Measurements from ENCODE around the gene GALNT11.
"Not testable (repeated sequence)": the region's sequence is repeated elsewhere in the genome, so short reads cannot be mapped to it uniquely, and the experiment has no call there.

GALNT11 gene

DNA sequence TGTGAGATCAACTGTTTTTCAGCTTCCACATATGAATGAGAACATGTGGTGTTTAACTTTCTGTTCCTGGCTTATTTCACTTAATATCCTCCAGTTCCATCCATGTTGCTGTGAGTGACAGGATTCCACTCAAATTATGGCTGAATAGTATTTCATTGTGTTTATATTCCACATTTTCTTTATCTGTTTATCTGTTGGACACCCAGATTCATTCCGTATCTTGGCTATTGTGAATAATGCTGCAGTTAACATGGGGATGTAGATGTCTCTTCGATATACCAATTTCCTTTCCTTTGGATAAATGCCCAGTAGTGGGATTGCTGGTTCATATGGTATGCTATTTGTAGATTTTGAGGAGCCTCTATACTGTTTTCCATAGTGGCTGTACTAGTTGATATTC, 47.9 kb downstream of the GALNT11 start:
- no peak for TF ChIP-seq CTCF (IDR thresholded peaks at IDR 0.05)
- no peak overlapping the region for H3K27ac ChIP-seq

- H3K27ac ChIP-seq, result no peak overlapping the region
- TF ChIP-seq CTCF (IDR thresholded peaks at IDR 0.05) (no peak), ZFX (IDR thresholded peaks at IDR 0.05; ENCODE audit: borderline replicate concordance) (no peak)
These were observed 49.2 kb downstream of the GALNT11 start for GRCh38 chr7:152074673-152075072.

DNA sequence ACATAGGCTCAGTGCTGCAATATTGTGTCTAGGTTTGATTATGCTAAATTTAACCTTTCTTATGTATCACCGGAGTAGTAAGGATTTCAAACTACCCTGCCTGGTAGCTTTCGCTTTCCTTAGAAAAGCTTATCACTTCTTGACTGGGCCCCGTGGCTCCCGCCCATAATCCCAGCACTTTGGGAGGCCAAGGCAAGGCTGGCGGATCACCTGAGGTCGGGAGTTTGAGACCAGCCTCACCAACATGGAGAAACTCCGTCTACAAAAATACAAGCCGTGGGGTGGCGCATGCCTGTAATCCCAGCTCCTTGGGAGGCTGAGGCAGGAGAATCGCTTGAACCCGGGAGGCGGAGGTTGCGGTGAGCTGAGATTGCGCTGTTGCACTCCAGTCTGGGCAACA, 49.9 kb downstream of the GALNT11 start:
- not testable (repeated sequence) for H3K27ac ChIP-seq

- H3K27ac ChIP-seq, result peak overlapping the region; percentile 79
- TF ChIP-seq ZFX (IDR thresholded peaks at IDR 0.05; ENCODE audit: borderline replicate concordance) (no peak), CTCF (IDR thresholded peaks at IDR 0.05) (peak; percentile 94)
These were observed 50.9 kb downstream of the GALNT11 start for GRCh38 chr7:152076324-152076821.

DNA sequence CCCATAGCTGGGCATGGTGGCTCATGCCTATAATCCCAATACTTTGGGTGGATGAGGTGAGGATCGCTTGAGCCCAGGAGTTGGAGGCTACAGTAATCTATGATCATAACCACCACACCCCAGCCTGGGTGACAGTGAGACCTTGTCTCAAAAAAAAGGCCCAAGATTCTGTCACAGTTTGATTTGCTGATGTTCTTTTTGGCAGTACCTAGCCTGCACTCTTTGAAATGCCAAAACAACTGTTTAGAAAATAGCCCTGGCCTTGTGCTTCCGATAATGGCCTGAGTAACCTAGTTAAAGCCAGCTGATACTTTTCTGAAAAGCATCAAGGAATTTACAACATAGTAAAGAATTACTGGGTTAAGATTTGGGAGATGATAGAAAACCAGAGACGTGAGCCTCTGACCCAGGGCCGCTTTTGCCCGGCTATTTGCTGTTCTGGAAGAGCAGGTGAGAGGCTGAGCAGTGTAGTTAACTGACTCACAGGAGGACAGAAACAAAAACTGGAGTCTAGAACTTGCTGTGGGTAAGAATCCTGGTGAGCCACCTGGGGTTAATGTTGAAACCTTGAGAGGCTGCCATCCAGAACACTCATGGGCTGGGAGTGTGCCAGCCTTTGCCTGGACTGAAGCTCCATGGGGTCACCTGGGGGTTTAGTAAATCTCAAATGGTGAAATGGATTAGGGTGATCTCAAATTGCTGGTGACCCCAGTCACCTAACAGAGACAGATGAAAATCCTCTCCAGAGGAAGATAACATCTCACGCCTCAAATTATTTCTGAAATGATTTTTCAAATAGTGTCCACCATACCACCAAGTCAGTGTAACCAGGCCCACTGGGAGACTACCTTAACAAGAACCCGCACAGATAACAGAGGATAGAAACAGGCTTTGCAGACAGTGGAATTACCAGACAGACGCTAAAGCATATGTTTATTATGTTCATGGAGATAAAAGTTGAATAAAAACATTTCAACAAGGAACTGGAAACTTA, 51.8 kb downstream of the GALNT11 start:
- peak overlapping the region; percentile 79 for H3K27ac ChIP-seq
- TF ChIP-seq ZFX (IDR thresholded peaks at IDR 0.05; ENCODE audit: borderline replicate concordance) (no peak), CTCF (IDR thresholded peaks at IDR 0.05) (no peak)

DNA sequence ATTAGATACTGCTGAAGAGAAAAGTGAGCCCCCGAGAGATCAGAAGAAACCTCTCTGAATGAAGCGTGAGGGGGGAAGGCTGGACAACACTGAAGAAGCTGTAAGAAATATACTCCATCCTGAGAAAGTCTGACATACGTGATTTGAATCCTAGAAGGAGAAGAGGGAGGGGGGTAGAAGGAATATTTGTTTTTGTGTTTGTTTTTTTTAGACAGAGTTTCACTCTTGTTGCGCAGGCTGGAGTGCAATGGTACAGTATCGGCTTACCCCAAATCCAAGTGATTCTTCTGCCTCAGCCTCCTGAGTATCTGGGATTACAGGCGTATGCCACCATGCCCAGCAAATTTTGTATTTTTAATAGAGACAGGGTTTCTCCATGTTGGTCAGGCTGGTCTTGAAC, 52.6 kb downstream of the GALNT11 start:
- no peak overlapping the region for H3K27ac ChIP-seq
- TF ChIP-seq ZFX (IDR thresholded peaks at IDR 0.05; ENCODE audit: borderline replicate concordance), result no peak

GRCh38 chr7:152078786-152079185, 53.3 kb downstream of the GALNT11 start:
- TF ChIP-seq CTCF (IDR thresholded peaks at IDR 0.05) (no peak), ZFX (IDR thresholded peaks at IDR 0.05; ENCODE audit: borderline replicate concordance) (no peak)
- H3K27ac ChIP-seq, result peak overlapping the region; percentile 15; the same call in 1 of the 2 replicates

GRCh38 chr7:152081088-152081487, 55.6 kb downstream of the GALNT11 start:
- TF ChIP-seq CTCF (IDR thresholded peaks at IDR 0.05) (no peak), ZFX (IDR thresholded peaks at IDR 0.05; ENCODE audit: borderline replicate concordance) (no peak)
- H3K27ac ChIP-seq, result peak overlapping the region; percentile 69

DNA sequence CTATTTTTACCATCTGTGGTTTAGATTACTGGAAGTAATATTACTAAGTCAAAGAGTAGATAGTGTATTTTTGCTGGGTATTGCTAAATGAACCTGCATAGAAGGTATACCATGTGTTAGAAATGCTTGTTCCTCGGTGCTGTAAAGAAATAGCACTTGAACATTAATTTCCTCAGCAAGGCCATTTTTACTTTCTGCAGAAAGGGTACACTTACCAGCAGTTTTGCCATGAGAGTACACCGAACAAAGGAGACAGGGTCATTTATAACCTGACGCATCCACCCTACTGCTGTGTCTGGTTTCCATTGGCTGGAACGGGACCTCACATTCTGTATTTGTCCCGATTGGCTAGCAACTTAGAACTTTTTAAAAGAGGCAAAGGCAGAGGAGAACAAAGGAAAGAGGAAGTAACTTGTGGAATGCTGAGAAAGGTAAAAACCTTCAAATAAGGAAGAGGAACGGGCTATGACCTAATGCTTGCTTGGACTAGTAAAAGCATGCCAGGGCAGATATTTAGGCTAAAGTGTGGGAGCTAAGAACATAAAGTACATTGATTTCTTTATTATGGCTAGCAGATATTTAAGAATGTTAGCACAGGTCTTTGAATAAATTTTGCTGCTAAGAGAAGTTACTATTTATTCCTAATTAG, 56.7 kb downstream of the GALNT11 start:
- peak overlapping the region; percentile 69 for H3K27ac ChIP-seq

Measured in 22Rv1 (cell line).